Measurements from ENCODE around the gene CCL20.
A peak's percentile ranks its signal among the peaks of the same experiment; 100 is the strongest.

CCL20 gene

GRCh38 chr2:227848586-227848985 lies 34.9 kb downstream of the CCL20 start:
- H3K4me3 ChIP-seq (ENCODE audit: control insufficient read depth, low read depth, low read length) = no peak overlapping the region
- TF ChIP-seq, protein P1, sequence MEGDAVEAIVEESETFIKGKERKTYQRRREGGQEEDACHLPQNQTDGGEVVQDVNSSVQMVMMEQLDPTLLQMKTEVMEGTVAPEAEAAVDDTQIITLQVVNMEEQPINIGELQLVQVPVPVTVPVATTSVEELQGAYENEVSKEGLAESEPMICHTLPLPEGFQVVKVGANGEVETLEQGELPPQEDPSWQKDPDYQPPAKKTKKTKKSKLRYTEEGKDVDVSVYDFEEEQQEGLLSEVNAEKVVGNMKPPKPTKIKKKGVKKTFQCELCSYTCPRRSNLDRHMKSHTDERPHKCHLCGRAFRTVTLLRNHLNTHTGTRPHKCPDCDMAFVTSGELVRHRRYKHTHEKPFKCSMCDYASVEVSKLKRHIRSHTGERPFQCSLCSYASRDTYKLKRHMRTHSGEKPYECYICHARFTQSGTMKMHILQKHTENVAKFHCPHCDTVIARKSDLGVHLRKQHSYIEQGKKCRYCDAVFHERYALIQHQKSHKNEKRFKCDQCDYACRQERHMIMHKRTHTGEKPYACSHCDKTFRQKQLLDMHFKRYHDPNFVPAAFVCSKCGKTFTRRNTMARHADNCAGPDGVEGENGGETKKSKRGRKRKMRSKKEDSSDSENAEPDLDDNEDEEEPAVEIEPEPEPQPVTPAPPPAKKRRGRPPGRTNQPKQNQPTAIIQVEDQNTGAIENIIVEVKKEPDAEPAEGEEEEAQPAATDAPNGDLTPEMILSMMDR (conservative IDR thresholded peaks at IDR 0.05; ENCODE audit: control insufficient read depth, insufficient read depth, low read depth, low read length) = no peak
- no peak for DNase-seq (ENCODE audit: low read depth)

DNA sequence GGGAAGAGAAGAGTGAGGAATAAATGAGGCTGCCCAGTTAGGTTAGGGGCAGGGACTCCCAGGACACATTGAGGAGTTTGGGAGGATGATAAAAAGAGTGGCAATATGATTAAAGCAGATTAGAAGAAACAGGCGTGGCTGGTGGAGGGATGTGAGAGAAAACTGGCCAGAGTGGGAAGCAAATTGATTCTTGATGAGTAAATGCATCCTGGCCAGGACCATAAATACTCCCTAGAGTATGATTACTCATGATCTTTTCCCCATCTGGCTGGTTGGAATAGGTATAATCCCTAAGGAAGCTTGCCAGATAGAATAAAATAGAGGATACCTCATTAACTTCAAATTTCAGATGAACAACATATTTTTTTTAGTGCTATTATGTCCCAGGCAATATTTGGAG lies 36.3 kb downstream of the CCL20 start:
- peak; percentile 97 for DNase-seq (ENCODE audit: low read depth)
- no peak overlapping the region for H3K4me3 ChIP-seq (ENCODE audit: control insufficient read depth, low read depth, low read length)
- TF ChIP-seq, protein P1 (conservative IDR thresholded peaks at IDR 0.05; ENCODE audit: control insufficient read depth, insufficient read depth, low read depth, low read length) = no peak

DNA sequence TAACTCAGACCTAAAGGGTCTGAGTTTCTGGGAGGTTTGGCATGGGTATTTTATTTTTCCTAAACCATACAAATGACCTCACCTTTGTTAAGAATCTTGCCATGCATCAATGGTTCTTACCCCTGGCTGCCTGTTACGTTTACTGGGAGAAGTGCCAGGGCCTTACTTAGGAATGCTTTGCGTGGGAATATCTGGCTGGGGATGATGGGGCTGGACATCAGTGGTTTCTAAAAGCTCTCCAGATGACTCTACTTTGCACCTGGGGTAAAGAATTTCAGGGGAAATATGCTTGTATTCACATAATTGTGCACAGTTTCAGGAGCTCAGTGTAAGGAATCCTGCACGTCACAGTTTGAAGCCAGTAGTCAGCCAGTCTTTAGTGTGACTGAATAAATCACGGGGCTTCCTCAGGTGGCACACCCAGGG lies 39.6 kb downstream of the CCL20 start:
- DNase-seq (ENCODE audit: low read depth) = peak; percentile 97
- H3K4me3 ChIP-seq (ENCODE audit: control insufficient read depth, low read depth, low read length) = no peak overlapping the region
- TF ChIP-seq, protein P1 (conservative IDR thresholded peaks at IDR 0.05; ENCODE audit: control insufficient read depth, insufficient read depth, low read depth, low read length) = no peak

- TF ChIP-seq, protein P1 (conservative IDR thresholded peaks at IDR 0.05; ENCODE audit: control insufficient read depth, insufficient read depth, low read depth, low read length) = no peak
- DNase-seq (ENCODE audit: low read depth) = peak; percentile 69
- no peak overlapping the region for H3K4me3 ChIP-seq (ENCODE audit: control insufficient read depth, low read depth, low read length)
Measured at GRCh38 chr2:227853765-227854271, 40.2 kb downstream of the CCL20 start.

GRCh38 chr2:227855440-227855839 lies 41.8 kb downstream of the CCL20 start:
- DNase-seq (ENCODE audit: low read depth) = no peak
- TF ChIP-seq, protein P1 (conservative IDR thresholded peaks at IDR 0.05; ENCODE audit: control insufficient read depth, insufficient read depth, low read depth, low read length) = no peak
- no peak overlapping the region for H3K4me3 ChIP-seq (ENCODE audit: control insufficient read depth, low read depth, low read length)

- H3K4me3 ChIP-seq (ENCODE audit: control insufficient read depth, low read depth, low read length) = no peak overlapping the region
- TF ChIP-seq, protein P1 (conservative IDR thresholded peaks at IDR 0.05; ENCODE audit: control insufficient read depth, insufficient read depth, low read depth, low read length) = no peak
- DNase-seq (ENCODE audit: low read depth) = peak; percentile 68
Measured at GRCh38 chr2:227856697-227857096, 43.1 kb downstream of the CCL20 start.

GRCh38 chr2:227860221-227860641 lies 46.6 kb downstream of the CCL20 start:
- no peak overlapping the region for H3K4me3 ChIP-seq (ENCODE audit: control insufficient read depth, low read depth, low read length)
- TF ChIP-seq, protein P1 (conservative IDR thresholded peaks at IDR 0.05; ENCODE audit: control insufficient read depth, insufficient read depth, low read depth, low read length) = no peak
- no peak for DNase-seq (ENCODE audit: low read depth)
